HG02970 (cell line): ENCODE data around the gene NVL.
A peak's percentile ranks its signal among the peaks of the same experiment; 100 is the strongest.
"Not testable (repeated sequence)": the region's sequence is repeated elsewhere in the genome, so short reads cannot be mapped to it uniquely, and the experiment has no call there.

Experiments
- ATAC-seq: cut with Tn5 transposase; IDR thresholded peaks from one replicate; pipeline ENCODE4 v1.9.1; 2021; ENCODE audit warnings: mild to moderate bottlenecking, moderate library complexity, moderate number of reproducible peaks; ENCODE audit not compliant: unreplicated experiment, low FRiP score

NVL gene

DNA sequence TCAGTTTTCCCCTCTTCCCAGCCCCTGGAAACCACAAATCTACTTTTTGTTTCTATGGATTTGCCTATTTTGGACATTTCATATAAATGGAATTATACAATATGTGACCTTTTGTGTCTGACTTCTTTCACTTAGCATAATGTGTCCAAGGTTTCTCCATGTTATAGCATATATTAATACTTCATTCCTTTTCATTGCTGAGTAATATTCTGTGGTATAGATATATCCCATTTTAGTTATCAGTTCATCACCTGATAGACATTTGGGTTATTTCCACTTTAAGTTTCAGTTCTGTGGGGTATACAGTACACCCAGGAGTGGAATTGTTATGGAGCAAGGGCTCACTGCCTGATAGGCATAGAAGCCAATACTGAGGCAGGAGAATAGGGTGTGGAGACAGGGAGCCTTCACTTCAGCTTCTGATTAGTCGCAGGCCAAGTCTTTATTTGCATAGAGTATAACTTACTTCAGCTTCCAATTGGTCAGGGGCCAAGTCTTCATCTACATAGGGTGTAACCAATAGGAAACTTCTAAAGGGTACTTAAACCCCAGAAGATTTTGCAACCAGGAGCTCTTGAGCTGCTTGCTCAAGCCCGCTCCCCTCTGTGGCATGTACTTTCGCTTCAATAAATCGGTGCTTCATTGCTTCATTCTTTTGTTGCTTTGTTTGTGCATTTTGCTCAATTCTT lies 8.3 kb upstream of the NVL start:
- ATAC-seq = no peak

DNA sequence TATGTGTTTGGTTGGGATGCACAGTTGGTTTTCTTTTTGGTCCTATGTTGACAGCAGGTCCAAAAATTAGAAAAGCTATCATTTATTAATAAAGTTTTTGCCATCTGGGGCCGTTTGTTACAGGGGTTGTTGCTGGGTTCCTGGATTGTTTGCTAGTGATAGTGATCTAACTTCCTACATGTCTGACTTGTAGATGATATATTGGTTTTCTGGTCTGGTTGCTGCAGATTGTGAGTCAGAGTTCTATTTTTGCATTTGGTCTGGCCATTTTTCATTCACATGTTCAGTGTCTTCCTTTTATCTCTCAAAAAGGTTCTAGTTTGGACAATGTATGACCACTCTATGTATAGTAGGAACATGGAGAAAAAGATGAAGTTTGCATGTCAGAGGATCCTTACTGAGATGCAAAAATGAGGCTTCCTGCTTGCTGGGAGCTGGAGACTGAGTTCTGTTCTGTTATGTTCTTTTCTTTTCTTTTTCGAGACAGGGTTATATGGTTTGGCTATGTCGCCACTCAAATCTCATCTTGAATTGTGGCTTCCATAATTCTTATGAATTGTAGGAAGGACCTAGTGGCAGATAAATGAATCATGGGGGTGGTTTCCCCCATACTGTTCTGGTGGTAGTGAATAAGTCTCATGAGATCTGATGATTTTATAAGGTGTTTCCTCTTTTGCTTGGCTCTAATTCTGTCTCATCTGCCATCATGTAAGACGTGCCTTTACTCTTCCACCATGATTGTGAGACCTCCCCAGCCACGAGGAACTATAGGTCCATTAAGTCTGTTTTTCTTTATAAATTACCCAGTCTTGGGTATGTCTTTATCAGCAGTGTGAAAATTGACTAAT lies 4.2 kb upstream of the NVL start:
- ATAC-seq = no peak

DNA sequence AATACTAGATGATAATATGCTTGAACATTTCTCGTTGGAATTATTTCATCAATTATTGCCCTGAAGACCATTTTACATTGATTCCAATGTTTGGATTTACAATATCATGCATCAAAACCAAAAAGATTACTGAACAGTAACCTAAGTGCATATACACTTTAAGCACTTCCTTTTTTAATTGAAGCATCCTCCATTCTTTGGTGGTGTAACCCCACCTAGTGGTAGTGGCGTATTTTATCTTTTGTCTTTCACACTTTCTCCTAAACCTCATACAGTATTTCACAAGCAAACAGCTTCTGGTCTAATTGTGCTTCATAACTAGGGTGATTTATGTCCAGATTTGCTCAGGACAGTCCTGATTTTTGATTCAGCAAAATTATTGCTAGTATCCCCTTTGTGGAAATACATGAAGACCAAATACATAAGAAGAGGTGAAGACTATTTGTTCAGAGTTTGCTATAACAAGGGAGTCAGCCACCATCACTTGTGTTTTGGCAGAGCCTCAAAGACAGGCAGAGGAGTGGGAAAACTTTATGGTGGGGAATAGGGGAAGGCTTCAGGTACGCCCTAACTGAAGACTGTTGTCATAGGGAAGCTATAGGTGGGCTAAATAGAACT lies 3.4 kb upstream of the NVL start:
- peak; percentile 46 for ATAC-seq

DNA sequence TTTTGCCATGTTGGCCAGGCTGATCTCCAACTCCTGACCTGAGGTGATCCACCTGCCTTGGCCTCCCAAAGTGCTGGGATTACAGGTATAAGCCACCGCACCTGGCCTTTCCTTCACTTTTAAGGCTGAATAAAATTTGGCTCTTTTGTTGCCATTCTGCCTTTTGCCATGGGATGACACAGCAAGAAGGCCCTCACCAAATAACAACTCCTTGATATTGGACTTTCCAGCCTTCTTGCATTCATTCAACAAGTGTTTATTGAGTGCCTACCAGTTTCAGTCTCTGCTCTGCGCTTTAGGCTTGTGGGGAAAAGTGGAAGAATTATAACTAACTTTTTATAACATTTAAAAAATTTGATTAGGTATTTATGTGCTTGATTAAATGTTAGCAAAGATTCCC lies 1.9 kb upstream of the NVL start:
- ATAC-seq = no peak

DNA sequence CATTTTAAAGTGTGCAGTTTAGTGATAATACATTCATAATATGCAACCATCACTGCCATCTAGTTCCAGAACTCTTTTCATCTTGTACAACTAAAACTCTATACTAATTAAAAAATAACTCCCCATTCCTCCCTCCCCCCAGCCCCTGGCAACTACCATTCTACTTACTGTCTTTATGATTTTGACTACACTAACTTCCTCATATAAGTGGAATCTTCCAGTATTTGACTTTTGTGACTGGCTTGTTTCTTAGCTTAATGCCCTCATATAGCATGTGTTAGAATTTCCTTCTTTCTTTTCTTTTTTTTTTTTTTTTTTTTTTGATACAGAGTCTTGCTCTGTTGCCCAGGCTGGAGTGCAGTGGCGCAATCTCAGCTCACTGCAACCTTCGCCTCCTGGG lies 1.4 kb upstream of the NVL start:
- no peak for ATAC-seq

DNA sequence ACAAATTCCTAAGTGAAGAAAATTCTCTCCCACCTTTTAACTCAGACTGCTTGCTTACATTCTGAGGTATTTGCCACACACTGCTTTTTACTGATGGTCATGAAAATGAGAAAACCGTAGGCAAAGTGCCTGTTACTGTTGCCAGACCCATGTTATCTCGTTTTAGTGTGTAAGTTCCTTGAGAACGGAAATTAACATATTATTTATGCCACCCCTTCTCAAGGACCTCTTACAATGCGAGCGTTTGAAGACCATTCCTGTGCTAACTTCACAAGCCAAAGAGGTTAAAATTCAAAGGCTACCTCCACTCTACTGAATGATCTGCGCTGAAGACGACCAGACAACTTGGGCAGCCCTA lies 509 bp downstream of the NVL start:
- no peak for ATAC-seq

DNA sequence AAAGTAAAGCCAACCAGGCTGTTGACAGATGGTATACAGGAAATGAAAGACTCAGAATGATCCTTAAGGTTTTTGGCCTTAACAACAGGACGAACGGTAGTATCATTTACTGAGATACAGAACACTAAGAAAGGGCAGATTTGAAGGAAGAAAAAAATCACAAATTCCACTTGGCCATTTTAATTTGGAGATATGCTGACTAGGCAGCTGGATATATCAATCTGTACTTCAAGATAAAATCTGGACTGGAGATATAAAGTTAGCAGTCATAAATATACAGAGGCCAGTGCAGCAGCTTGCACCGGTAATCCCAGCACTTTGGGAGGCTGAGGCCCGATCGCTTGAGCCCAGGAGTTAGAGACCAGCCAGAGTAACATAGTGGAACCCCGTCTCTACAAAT lies 1.3 kb downstream of the NVL start:
- ATAC-seq = no peak

DNA sequence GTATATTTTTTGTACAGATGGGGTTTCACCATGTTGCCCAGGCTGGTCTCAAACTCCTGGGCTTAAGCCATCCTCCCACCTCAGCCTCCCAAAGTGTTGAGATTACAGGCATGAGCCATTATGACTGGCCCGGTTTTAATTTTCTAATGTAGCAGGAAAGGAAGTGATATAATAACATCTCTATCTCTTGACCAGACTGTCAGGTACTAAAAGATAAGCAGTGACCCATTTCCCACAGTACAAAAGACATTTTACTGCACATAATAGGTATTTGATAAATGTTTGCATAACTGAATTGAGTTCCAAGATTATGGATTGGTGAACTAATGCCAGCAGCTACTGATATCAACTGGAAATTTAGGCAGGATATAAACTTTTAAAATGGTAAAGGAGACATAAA lies 4.0 kb downstream of the NVL start:
- no peak for ATAC-seq

DNA sequence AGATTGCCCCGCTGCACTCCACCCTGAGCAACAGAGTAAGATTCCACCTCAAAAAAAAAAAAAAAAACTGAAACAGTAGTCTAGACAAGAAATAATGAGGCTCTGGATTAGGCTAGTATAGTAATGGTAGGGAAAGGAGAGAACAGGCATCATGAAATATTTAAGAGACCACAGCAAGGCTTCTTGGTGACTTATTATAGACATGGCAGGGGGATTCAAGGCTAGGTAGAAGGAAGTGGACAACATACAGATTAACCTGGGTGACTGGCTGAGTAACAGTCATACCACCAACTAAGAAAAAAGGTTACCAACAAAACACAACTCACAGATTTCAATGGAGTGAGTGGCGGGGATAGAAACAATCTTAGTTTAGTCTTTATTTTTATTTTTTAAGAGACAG lies 8.3 kb downstream of the NVL start:
- ATAC-seq = no peak

DNA sequence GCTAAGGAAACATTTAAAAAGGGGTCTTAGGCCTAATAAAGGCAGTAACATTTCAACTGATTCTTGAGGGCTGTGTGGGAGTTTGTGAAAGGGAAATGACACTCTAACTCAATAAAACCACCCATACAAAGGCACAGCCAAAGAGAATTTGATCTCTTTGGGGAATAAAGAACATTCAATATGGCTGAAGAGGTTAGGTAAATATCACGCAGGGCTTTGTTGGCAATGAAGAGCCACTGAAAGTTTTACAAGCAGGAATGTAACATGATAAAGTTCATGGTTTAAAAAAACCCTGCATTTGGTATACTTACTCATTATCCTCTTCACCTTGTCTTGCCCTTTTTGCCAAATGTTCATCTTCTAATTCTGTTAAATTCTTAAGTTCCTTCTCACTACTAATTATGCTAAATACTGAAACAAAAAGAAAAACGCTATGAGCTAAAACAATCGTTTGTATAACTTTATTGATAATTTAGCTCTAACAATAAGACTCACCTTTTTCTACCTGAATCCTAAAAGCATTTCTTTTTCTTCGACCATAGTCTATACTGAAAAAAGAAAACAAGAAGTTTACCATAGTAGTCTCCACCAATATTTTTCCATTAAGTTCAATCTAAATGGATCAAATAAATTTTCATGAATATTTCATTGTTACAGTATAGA lies 12.5 kb downstream of the NVL start:
- no peak for ATAC-seq

DNA sequence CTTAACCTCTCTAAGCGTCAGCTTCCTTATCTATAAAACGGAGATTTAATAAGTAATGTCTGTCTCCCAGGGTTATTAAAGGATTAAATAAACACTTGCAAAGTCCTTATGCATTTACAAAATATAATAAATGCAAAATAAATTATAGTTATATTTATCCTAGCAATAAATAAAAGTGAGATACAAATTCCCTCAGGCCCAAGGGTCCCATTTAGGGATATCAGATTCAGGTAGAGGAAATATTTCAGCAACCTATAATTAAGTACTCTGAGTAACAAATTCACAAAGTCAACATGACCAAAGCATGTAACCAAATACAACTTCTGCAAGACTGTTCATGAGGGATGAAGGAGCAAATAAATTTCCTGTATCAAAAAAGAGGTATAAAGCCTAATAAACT lies 17.9 kb downstream of the NVL start:
- ATAC-seq = no peak

DNA sequence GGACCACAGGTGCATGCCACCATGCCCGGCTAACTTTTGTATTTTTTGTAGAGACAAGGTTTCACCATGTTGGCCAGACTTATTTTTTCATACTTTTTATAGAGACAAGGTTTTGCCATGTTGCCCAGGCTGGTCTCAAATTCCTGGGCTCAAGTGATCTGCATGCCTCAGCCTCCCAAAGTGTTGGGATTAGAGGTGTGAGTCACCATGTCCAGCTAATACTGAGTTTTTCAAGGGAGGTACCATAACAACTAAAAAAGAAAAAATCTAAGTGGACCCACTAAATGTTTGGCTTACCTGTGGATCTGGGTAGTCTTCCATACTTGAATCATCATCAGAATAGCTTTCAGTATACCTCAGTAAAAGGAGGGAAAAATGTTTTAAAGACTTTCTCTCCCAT lies 18.5 kb downstream of the NVL start:
- not testable (repeated sequence) for ATAC-seq

DNA sequence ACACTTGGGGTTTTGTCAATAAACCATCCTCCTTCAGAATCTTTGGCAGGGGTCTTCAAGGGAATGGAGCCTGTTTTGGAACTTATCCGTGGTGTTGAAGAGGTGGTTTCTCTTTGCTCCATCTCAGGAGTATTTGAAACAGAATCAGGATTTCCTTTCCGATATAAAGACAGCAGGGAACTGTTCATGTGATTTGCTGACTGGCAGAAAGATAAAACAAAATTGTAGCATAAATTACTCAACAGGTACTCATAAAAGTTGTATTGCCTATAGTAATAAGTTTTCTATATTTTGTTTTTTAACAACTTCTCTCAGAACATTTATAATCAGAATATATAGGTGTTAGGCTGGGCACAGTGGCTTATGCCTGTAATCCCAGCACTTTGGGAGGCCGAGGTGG lies 21.9 kb downstream of the NVL start:
- ATAC-seq = no peak

DNA sequence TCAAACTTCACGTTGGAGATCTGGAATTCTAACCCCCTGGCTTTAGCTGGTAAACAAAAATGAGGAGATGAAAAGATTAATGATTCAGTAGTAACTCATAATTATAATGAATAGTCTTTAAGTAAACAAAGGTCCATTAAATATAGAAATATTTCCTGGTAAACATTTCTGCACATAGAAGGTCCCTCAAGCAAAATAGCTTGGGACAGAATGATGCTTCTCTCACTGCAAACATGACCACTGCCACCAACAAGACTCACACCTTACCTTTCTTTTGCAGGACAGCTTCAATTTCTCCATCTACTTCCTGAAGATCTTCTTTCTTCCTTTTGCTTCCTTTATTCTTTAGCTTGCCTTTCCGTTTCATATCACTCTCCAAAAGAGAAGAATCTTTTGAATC lies 25.2 kb downstream of the NVL start:
- ATAC-seq = no peak

DNA sequence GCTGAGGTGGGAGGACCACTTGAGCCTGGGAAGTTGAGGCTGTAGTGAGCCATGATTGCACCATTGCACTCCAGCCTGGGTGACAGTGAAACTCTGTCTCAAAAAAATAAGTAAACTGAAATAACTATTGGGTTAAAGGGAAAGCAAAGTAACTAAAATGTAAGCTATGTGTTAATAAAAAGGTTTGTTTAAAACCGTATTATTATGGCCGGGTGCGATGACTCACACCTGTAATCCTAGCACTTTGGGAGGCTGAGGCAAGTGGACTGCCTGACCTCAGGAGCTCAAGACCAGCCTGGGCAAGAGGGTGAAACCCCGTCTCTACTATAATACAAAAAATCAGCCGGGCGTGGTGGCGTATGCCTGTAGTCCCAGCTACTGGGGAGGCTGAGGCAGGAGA lies 27.0 kb downstream of the NVL start:
- ATAC-seq = no peak

DNA sequence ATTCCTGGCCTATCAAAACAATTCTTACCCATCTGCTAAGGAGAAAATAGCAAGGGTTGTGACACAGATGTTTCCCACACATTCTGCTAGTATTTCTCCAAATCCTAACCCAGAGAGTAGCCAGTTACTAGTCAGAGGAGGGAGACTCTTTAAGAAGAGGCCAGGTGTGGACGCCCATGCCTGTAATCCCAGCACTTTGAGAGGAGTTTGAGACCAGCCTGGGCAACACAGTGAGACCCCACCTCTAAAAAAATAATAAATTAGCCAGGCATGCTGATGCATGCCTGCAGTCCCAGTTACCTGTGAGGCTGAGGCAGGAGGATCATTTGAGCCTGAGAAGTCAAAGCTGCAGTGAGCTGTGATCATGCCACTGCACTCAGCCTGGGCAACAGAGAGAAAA lies 28.6 kb downstream of the NVL start:
- no peak for ATAC-seq

DNA sequence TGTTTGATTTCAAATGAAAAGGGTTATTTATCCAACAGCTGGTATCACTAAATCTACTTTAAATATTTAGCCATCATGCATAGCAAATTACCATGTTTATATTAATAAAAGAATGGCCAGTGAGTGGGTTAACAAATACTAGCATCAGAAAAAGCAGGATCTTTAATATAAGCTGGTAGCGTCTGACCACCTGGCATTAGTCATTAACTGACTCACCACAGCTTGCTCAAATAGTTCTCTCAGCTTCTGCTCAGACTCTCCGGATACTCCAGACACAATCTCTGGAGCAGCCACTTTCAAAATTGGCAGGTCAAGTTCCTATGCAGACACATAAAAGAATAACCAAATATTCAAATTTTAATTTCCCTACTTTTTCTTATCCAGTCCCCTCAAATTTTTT lies 29.6 kb downstream of the NVL start:
- ATAC-seq = no peak

DNA sequence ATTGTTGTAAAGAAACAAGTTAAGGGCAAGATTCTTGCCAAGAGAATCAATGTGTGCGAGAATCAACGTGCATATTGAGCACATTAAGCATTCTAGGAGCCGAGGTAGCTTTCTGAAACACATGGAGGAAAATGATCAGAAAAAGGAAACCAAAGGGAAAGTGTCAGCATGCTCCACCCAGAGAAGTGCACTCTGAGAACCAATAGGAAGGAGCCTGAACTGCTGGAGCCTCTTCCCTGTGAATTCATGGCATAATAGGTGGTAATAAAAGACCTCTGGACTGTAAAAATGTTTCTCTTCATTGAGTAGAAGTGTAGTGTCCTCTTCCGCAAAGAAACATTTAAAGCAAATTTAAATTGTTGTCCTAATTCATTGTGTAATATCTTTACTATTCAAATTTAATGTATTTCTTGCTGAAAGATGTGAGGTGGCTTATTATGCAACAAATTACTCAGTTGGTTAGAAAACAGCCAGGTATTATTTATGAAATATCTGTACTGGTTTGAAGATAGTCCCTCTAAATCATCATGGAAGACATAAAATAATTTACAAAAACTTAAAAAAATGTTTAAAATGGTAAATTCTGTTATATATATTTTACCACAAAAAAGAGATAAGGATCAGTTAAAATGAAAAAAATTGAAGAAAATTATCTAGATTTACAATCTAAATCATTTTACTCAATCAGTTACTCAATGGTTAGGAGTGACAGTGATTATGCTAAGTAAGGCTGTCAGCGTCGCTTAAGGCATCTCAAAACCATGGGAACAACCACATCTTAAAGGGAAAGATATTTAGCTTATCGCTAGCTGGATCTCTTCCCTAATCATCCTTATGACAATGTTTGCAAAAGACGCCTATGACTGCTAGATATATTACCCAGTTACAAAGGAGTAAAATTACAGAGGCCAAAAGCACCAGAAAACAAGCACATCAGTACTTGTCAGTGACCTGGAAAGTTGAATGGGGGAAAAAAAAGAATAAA lies 31.3 kb downstream of the NVL start:
- ATAC-seq = no peak

DNA sequence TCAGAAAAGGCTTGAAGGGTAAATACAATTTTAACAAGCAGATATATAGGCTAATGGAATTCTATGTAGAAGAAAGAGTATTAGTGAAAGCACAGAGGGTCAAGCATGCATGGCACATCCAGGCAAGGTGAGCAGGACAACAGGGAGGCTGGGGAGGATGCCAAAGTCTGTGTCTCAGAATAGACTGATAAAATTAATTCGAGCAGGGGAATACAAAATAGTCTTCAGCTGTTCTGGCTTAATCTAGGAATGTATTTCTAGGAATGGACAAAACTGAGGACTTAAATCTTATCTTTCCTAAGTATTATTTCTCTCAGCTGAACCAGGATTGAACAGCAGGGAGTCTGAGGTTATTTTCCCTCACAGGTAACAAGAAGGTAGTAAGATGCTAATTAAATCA lies 35.2 kb downstream of the NVL start:
- ATAC-seq = no peak

DNA sequence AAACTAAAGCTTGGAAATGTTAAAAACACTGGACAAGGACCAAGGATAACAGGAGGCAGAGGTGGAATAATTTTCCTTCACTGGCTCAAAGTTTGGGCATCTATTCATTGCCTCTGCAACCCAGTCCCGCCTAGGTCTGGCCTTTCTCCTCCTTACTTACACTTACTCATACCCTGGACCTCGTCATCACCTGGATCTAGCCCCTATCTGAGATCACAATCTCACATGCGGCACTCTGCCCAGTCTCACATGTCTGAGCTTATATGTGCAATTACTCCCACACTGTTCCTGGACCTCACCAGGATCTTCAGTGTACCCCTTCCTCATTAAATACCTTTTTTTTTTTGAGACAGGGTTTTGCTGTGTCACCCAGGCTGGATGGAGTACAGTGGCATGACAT lies 37.6 kb downstream of the NVL start:
- no peak for ATAC-seq
